Measurements from ENCODE around the gene RUNX1. TPM values are rescaled to one million over a fixed set of nuclear protein-coding genes. Genes with fewer than 3 reads are reported as not detected.

Gene RUNX1
- total and polyA plus RNA-seq, 2 donors (not counting 1 experiment from before 2014, with no cell fraction given): 26.3 to 73.0 TPM

DNA sequence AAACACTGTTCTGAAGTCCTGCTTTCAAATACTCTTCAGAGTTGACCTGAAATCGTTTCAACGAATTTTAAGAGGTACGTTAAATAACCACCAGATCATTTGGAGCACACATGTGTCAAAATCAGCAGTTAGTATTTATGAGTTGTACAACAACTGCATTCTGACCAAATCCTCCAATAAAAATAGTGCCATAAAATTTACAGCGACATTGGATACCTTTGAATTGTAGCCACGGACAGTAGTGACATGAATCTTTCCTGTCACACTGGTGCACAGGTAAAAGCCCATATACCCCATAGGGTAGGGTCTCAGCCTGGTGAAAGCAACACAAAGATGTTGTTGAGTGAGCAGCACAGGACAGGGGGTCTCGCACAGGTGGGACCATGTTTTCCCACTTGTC lies 258.8 kb downstream of the RUNX1 start:
- H3K9me3 ChIP-seq (ENCODE audit: control extremely low read depth in 1 of 3, control insufficient read depth in 2 of 3, insufficient read depth in 1 of 3, low read length in 2 of 3): peaks cover 0 to 10% (median 0%) of the 10 kb centered on the region in 3 donors
- H3K27ac ChIP-seq (ENCODE audit: low read length in 2 of 2): no peak overlapping the region
- TF ChIP-seq, protein P1, sequence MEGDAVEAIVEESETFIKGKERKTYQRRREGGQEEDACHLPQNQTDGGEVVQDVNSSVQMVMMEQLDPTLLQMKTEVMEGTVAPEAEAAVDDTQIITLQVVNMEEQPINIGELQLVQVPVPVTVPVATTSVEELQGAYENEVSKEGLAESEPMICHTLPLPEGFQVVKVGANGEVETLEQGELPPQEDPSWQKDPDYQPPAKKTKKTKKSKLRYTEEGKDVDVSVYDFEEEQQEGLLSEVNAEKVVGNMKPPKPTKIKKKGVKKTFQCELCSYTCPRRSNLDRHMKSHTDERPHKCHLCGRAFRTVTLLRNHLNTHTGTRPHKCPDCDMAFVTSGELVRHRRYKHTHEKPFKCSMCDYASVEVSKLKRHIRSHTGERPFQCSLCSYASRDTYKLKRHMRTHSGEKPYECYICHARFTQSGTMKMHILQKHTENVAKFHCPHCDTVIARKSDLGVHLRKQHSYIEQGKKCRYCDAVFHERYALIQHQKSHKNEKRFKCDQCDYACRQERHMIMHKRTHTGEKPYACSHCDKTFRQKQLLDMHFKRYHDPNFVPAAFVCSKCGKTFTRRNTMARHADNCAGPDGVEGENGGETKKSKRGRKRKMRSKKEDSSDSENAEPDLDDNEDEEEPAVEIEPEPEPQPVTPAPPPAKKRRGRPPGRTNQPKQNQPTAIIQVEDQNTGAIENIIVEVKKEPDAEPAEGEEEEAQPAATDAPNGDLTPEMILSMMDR (IDR thresholded peaks at IDR 0.05): no peak
- TF ChIP-seq EZH2 (IDR thresholded peaks at IDR 0.05; ENCODE audit: borderline replicate concordance, insufficient read depth, low read depth, low read length, poor library complexity, severe bottlenecking): no peak
- no peaks in the 10 kb centered on the region for H3K79me2 ChIP-seq (ENCODE audit: control insufficient read depth, insufficient read depth, low read length)
- H3K27me3 ChIP-seq (replicated peaks in 1 of 4; ENCODE audit: control extremely low read depth in 1 of 4, control insufficient read depth in 3 of 4, insufficient read depth in 4 of 4, low read length in 3 of 4): no peaks in the 10 kb centered on the region
- no peak overlapping the region for H3K9ac ChIP-seq (ENCODE audit: low read length)
- 100% methylated on average over 2 of the region's 6 CpGs for WGBS (ENCODE audit: insufficient coverage)
- DNase-seq (no peak), ATAC-seq (ENCODE audit: low read depth) (no peak)
- no peaks in the 10 kb centered on the region for H3K4me1 ChIP-seq (ENCODE audit: control insufficient read depth in 2 of 2, insufficient read depth in 2 of 2, low read length in 2 of 2)
- H3K27ac Mint-ChIP-seq: no peak overlapping the region
- H3K4me2 ChIP-seq (replicated peaks; ENCODE audit: low read depth, low read length, poor library complexity, severe bottlenecking): no peak overlapping the region
- CTCF ChIA-PET: no interaction called here
- intact Hi-C loops (cut with micrococcal nuclease): no loop called here
- H3K36me3 ChIP-seq (replicated peaks in 1 of 2; ENCODE audit: control extremely low read depth in 1 of 2, control insufficient read depth in 1 of 2, extremely low read depth in 1 of 2, insufficient read depth in 2 of 2, low read length in 1 of 2): peaks cover 0 to 27% of the 10 kb centered on the region in 2 experiments
- POLR2A ChIA-PET: no interaction called here
- H3K27me3 Mint-ChIP-seq: no peaks in the 10 kb centered on the region
- H2AFZ ChIP-seq (ENCODE audit: insufficient read depth, low read depth, low read length, poor library complexity, severe bottlenecking): no peak overlapping the region
- no peaks in the 10 kb centered on the region for H3K4me1 Mint-ChIP-seq
- no peaks in the 10 kb centered on the region for H3K9me3 Mint-ChIP-seq (ENCODE audit: insufficient read depth)
- no peak overlapping the region for H3K4me3 ChIP-seq (ENCODE audit: control extremely low read depth in 1 of 5, extremely low read depth in 1 of 5, insufficient read depth in 1 of 5, low read depth in 2 of 5, low read length in 4 of 5)
- no peak overlapping the region for H3K4me3 Mint-ChIP-seq
- no peaks in the 10 kb centered on the region for H4K20me1 ChIP-seq (ENCODE audit: control insufficient read depth, insufficient read depth, low read length, poor library complexity, severe bottlenecking)

DNA sequence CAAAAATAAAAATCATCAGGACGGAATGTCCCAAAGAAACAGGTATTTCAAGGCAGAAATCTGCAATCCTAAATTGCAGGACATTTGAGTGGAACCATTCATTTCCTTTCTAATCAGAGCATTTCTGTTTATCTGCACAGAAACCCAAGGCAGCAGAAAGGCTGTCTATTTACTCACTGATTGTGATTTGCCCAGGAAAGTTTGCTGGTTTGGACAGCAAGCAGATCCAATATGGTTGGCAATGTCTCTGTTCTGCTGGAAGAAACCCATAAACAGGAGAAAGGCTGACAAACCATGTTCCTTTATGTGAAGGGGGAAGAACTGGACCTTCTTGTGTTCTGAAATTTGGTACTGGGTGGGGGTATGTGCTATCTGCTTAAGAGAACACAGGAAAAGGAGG lies 260.2 kb downstream of the RUNX1 start:
- H3K4me3 Mint-ChIP-seq: no peak overlapping the region
- H3K4me1 Mint-ChIP-seq: no peaks in the 10 kb centered on the region
- H3K4me1 ChIP-seq (ENCODE audit: control insufficient read depth in 2 of 2, insufficient read depth in 2 of 2, low read length in 2 of 2): no peaks in the 10 kb centered on the region
- intact Hi-C loops (cut with micrococcal nuclease): no loop called here
- no peaks in the 10 kb centered on the region for H4K20me1 ChIP-seq (ENCODE audit: control insufficient read depth, insufficient read depth, low read length, poor library complexity, severe bottlenecking)
- H3K4me2 ChIP-seq (replicated peaks; ENCODE audit: low read depth, low read length, poor library complexity, severe bottlenecking): no peak overlapping the region
- no peaks in the 10 kb centered on the region for H3K9me3 Mint-ChIP-seq (ENCODE audit: insufficient read depth)
- H3K79me2 ChIP-seq (ENCODE audit: control insufficient read depth, insufficient read depth, low read length): no peaks in the 10 kb centered on the region
- CTCF ChIA-PET: no interaction called here
- ATAC-seq (ENCODE audit: low read depth): no peak
- TF ChIP-seq EZH2 (IDR thresholded peaks at IDR 0.05; ENCODE audit: borderline replicate concordance, insufficient read depth, low read depth, low read length, poor library complexity, severe bottlenecking): no peak
- TF ChIP-seq, protein P1 (IDR thresholded peaks at IDR 0.05): no peak
- no peak overlapping the region for H3K9ac ChIP-seq (ENCODE audit: low read length)
- H2AFZ ChIP-seq (ENCODE audit: insufficient read depth, low read depth, low read length, poor library complexity, severe bottlenecking): no peak overlapping the region
- H3K27me3 ChIP-seq (replicated peaks in 1 of 4; ENCODE audit: control extremely low read depth in 1 of 4, control insufficient read depth in 3 of 4, insufficient read depth in 4 of 4, low read length in 3 of 4): no peaks in the 10 kb centered on the region
- no peak for DNase-seq
- H3K9me3 ChIP-seq (ENCODE audit: control extremely low read depth in 1 of 3, control insufficient read depth in 2 of 3, insufficient read depth in 1 of 3, low read length in 2 of 3): peaks cover 0 to 10% (median 0%) of the 10 kb centered on the region in 3 donors
- no peaks in the 10 kb centered on the region for H3K27me3 Mint-ChIP-seq
- POLR2A ChIA-PET: no interaction called here
- H3K27ac Mint-ChIP-seq: no peak overlapping the region
- no peak overlapping the region for H3K27ac ChIP-seq (ENCODE audit: low read length in 2 of 2)
- no peak overlapping the region for H3K4me3 ChIP-seq (ENCODE audit: control extremely low read depth in 1 of 5, extremely low read depth in 1 of 5, insufficient read depth in 1 of 5, low read depth in 2 of 5, low read length in 4 of 5)
- peaks cover 0 to 21% of the 10 kb centered on the region in 2 experiments for H3K36me3 ChIP-seq (replicated peaks in 1 of 2; ENCODE audit: control extremely low read depth in 1 of 2, control insufficient read depth in 1 of 2, extremely low read depth in 1 of 2, insufficient read depth in 2 of 2, low read length in 1 of 2)
- WGBS (ENCODE audit: insufficient coverage): 100% methylated on average over 1 of the region's 1 CpG

Measured in B cell (primary cell).